GM21529 (cell line): ENCODE measurements around the gene FRMD4A.
"Not testable (repeated sequence)": the region's sequence is repeated elsewhere in the genome, so short reads cannot be mapped to it uniquely, and the experiment has no call there.

Experiments
- ATAC-seq: cut with Tn5 transposase; IDR thresholded peaks from one replicate; pipeline ENCODE4 v1.9.1; 2021; ENCODE audit not compliant: unreplicated experiment

The FRMD4A gene

GRCh38 chr10:14153570-14154055 lies 177.1 kb downstream of the FRMD4A start:
- no peak for ATAC-seq

GRCh38 chr10:14151571-14151970 lies 179.2 kb downstream of the FRMD4A start:
- ATAC-seq, result no peak

DNA sequence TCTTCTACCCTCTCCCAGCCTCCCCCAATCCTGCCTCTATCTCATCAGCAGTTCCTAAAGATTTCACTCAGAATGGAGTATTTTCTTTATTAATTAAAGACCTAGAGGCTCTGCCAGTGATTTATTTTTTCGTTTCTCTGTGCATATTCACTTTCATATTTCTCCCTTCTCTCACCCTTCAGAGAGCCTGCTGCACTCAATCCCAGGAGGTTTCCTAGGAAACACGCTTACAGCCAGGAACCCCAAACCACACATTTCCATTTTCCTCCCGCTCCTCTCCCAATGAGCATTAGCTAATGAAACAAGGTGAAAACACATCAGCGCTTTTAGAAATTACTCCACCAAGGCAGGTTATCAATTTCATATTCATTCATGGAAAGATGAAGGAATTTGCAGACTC lies 180.2 kb downstream of the FRMD4A start:
- no peak for ATAC-seq

DNA sequence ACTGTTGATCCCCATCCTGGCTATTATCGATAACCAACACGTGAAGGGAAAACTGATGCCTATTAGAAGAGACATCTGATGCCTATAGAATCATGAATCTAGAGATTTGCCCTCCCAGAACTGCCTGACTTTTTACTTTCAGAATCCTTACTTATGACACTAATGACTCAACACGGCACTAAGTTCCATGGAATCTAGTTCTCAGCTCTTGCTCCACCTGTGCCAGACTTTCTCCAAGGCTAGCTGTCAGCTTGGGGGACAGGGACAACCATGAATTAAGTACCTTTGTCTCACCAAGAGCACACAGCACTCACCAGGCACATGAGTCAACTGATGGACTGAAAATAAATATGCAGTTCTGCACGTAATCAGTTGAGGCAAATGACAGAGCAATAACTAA lies 184.2 kb downstream of the FRMD4A start:
- ATAC-seq, result no peak

- no peak for ATAC-seq
Measured at GRCh38 chr10:14146025-14146424, 184.7 kb downstream of the FRMD4A start.

GRCh38 chr10:14144451-14144850 lies 186.3 kb downstream of the FRMD4A start:
- no peak for ATAC-seq

- ATAC-seq, result no peak
Measured at GRCh38 chr10:14142606-14143250, 188.0 kb downstream of the FRMD4A start.

DNA sequence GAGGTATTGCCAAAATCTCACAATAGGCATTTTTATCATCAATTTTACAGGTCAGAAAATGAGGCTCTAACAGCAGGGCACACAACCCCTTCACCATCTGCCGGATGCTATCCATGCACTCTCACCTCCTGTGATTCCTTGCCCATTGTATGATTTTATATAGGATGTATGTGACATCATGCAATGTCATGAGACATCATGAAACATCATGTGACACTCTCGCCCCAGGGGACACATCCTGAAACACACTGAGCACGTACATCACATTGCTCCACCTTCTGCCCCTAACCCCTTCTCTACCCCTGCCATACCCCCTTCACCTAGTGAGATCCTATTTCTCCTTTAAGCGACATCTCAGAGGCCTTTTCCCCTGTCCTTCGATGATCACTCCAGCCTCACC lies 189.4 kb downstream of the FRMD4A start:
- ATAC-seq, result no peak

DNA sequence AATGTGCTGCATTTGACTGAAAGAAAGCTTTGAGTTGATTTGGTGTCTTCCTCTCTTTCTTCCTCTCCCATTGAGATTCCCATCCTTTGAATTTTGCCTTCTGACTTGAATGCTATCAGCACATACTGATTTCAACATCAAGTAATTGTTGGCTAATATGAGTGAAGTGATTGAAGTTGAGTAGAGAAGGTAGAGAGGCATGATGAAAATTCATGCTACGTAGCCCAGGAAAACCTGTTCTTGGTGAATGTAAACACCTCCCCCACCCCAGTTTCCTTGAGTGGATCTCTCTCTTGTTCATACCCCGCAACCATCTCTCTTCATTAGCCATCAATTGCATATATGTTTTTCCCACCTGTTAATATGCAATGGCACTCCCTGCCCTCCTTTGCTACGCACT lies 193.3 kb downstream of the FRMD4A start:
- ATAC-seq, result no peak

DNA sequence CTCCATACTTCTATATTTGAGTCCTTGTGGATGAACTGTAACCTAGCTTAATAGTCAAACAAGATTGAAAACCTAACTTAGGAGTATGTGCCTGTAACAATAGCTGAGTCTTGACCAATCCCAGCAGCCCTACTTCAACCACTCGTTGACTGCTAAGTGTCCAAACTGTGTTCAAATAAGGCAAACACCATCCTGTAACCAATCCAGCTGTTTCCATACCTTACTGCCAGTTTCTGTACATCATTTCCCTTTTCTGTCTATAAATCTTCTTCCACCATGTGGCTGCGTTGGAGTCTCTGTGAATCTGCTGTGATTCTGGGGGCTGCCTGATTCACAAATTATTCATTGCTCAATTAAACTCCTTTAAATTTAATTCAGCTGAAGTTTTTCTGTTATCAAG lies 195.5 kb downstream of the FRMD4A start:
- not testable (repeated sequence) for ATAC-seq

GRCh38 chr10:14134275-14134674 lies 196.4 kb downstream of the FRMD4A start:
- ATAC-seq, result no peak

DNA sequence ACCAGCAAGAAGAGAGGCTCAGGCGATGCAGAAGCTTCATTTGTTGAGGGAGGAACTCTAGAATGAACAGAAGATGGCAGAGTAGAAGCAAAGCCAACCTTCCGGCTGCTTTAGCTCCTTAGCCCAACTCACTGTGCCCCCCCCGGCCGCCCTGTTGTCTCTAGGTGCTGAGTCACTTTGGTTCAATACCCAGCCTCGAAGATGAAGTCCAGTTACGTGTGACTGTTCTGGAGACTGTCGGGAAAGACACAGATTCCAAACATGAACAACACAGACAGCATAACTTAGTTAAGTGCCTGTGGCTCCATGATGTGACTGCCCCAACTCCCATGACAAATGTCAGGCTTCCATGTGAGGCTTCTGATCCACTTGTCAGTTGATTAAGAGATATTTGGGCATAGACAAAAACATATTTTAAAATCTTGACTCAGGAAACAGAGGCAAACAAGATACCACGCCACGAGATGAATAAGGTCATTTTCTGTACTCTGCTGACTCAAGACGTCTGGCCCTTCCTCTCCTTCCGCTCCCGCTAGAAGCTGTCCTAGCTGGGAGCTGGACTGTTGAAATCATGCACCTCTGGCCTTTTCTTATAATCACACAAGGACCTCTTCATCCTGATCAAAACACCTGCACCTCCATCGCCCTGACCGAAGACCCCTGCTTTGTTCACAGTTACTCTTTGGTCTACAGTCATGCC lies 199.3 kb downstream of the FRMD4A start:
- ATAC-seq, result no peak

- no peak for ATAC-seq
Measured at GRCh38 chr10:14129770-14130169, 201.0 kb downstream of the FRMD4A start.

DNA sequence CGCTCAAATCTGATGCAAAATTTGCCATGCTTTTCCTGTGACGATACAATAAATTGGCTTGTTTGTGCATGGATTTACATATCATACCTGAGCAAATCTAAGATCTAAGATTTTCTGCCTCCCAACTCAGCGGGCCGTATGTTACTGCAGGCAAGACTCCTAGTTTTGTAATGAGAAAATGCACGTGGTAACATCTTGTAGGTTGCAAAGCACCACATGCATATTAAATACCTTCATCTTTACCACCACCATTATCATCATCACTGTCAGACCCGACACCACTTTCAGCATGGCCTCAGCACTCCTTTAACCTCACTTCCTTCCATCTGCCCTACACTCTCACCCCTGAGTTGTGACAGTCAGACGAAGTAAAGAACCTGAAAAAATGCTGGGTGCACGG lies 202.2 kb downstream of the FRMD4A start:
- ATAC-seq, result no peak

GRCh38 chr10:14126697-14127440 lies 203.9 kb downstream of the FRMD4A start:
- no peak for ATAC-seq

DNA sequence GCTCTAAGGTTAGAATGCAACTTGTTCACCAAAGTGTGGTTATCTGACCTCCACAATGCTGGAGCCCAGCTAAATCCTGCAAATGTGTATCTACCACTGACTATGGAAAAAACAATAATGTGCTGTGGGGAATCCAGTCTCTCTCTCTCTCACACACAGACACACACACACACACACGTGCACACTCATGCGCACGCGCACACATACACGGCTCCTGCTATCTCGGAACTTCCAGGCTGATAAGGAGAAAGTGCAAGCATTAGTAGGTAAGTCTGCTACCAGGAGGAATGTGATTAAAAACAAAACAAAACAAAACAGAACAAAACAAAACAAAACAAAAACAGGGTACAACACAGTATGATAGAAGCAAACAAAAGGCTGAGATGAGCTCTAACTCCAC lies 205.2 kb downstream of the FRMD4A start:
- no peak for ATAC-seq

- no peak for ATAC-seq
Measured at GRCh38 chr10:14124941-14125340, 205.8 kb downstream of the FRMD4A start.

DNA sequence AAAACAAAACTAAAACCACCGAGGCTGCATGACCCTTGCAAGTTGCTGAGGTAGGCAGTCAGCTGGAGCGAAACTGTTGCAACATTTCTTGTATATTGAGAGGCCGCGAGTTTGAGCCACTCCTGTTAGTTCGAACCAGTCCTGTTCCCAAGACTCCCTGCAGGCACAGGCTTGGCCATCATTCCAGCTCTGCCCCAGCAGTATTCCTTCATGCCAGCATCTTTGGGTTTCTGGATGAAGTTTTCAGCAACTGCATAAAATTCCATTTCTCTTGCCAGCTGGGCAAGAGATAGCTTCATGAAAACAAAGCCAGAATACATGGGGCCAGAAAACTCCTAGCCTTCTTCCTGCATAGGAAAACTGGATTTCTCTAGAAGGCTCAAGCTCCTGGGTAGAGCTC lies 207.6 kb downstream of the FRMD4A start:
- no peak for ATAC-seq

GRCh38 chr10:14120812-14121211 lies 209.9 kb downstream of the FRMD4A start:
- no peak for ATAC-seq

DNA sequence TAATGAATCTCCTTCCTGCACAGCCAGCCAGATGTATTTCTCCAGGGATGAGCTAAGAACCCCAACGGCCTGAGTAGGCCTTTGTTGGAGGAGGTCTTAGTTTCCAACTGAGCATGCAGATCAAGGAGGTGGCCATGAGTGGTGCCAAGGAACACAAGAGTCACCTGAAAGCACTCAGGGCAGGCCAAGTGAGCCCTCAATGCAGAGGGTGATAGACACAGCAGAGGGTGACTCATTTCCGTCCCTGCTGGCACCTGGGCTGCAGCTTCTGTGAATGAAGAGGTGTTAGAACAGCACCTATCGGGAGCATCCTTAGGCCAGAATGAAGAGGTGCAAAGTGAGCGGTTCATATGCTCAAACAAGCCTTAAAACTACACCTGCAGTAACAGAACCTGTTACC lies 211.8 kb downstream of the FRMD4A start:
- no peak for ATAC-seq

GRCh38 chr10:14116837-14117236 lies 213.9 kb downstream of the FRMD4A start:
- ATAC-seq, result no peak

- ATAC-seq, result no peak
Measured at GRCh38 chr10:14116021-14116420, 214.7 kb downstream of the FRMD4A start.
